GM04504 (cell line): ENCODE data around the gene CABP1.
"Not testable (repeated sequence)": the region's sequence is repeated elsewhere in the genome, so short reads cannot be mapped to it uniquely, and the experiment has no call there.

ENCODE experiments used
- DNase-seq: peaks from one replicate; pipeline ENCODE4 v3.0.0-alpha.2; 2012; ENCODE audit warnings: low read depth

Gene CABP1

DNA sequence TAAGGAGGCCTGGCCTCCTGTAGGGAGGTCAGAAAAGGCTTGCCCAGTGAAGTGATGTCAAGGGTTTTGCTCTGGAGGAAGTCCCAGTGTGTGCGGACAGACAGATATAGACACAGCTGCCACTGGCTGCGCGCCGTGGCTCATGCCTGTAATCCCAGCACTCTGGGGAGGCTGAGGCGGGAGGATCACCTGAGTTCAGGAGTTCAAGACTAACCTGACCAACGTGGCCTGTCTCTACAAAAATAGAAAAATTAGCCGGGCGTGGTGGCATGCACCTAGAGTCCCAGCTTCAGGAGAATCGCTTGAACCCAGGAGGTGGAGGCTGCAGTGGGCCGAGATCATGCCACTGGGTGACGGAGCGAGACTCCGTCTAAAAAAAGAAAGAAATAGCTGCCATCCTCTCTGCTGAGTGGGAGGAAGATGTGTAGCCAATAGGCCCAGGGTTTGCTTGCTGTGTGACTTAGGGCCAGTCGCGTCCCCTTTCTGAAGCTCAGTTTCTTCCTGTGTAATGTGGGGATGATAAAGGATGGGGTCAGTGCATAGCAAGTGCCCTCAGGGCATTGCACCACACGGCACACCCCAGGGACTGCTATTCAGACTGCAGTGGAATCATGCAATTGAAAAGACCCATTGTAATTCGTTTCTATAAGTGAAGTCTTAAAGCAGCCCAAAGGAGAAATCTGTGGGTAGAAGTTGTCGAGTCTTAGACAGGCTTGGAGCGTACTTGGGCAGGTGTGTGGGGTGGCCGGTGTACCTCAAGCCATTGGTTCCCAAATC lies 27.9 kb downstream of the CABP1 start:
- no peak for DNase-seq

GRCh38 chr12:120668868-120669840 lies 28.7 kb downstream of the CABP1 start:
- no peak for DNase-seq

GRCh38 chr12:120670237-120670636 lies 29.8 kb downstream of the CABP1 start:
- DNase-seq, result not testable (repeated sequence)

DNA sequence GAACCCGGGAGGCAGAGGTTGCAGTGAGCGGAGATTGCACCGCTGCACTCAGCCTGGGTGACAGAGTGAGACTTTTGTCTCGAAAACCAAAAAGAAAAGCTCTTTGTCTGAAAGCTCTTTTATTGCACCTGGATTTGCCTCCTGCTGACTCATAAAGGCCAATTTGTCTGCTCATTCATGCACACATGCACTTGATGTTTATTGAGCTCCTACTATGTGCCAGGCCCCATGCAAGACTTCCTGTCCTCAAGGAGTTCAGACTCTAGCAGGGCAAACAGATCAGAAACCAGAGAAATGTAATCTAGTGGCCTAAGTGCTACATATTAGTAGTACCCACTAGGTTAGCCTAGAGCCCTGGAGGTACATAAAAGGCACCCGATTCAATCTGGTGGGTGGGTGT lies 30.2 kb downstream of the CABP1 start:
- no peak for DNase-seq

GRCh38 chr12:120674097-120674636 lies 33.7 kb downstream of the CABP1 start:
- DNase-seq, result no peak

GRCh38 chr12:120677765-120678473 lies 37.5 kb downstream of the CABP1 start:
- no peak for DNase-seq

DNA sequence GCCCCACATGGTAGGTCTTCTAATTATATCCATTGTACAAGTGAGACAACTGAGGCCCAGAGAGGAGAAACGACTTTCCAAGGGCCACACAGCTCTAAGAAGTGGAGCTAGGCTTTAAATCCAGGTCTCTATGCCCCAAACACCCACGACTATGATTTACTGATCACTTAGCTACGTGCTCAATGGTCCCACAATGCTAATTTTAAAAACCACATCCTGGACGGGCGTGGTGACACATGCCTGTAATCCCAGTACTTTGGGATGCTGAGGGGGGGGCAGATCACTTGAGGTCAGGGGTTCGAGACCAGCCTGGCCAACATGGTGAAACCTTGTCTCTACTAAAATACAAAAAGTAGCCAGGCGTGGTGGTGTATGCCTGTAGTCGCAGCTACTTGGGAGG lies 38.1 kb downstream of the CABP1 start:
- no peak for DNase-seq

- no peak for DNase-seq
These were observed 39.8 kb downstream of the CABP1 start for GRCh38 chr12:120680165-120680738.

DNA sequence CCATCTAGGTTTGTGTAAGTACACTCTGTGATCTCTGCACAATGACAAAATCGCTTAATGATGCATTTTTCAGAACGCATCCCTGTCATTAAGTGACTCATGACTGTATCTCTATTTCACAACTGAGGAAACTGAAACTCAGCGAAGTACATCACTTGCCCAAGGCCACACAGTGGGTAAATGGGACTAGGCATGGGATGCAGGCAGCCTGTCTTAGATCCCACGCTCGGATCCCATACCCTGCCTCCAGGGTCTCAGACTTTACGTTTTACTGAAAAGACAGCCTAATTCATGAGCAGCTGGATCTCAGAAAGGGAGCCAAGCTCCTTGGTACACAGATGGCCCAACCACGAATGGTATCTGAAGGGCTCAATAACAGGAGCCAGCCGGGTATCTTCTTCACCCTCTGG lies 44.1 kb downstream of the CABP1 start:
- DNase-seq, result no peak

DNA sequence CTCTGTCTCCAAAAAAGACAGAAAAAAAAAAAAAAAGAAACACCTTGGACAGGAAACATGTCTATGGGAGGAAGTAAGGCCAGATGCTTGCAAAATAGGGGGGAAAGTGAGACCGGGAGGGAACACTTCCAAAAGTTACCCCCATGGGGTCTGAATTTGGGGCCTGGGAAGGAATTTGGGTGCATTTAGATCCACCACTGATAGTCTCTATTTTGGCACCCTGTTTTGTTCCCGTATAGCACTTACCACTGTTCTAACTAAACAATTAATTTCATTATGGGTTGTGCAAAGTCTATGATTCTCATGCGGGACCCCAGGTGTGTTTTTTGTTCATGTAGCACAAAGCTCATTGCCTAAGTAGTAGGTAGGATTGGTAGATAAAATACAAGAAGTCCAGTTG lies 45.1 kb downstream of the CABP1 start:
- DNase-seq, result no peak

DNA sequence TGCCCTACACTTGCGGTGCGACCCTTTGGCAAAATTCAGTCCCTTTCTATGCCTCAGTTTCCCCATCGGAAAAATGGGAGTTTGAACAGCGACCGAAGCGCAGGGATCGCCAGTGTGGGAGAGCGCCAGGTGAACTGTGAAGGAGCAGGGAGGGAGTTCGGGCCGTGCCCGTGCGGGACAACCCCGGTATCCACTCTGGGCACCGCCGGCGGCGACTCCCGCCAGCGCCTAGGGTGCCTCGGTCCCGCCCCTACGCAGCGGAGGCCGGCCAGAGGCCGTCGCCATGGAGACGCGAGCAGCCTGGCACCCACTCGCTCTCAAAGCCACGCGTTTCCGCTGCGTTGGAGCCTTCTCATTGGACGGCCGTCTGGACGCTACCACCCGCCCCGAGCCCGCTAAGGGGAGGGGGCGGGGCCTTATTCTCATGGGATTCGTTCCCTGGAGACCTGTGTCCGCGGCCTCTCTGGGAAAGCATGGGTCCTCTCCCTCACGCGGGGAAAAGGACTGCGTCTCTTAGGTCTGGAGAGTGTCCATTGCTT lies 45.8 kb downstream of the CABP1 start:
- peak; percentile 94 for DNase-seq

GRCh38 chr12:120686690-120687577 lies 46.5 kb downstream of the CABP1 start, which contains the start of gene MLEC:
Gene MLEC (plus strand): TSS chr12:120687149. CDS start chr12:120687297, 148 bp downstream.
- DNase-seq, result peak; percentile 93

- no peak for DNase-seq
These were observed 47.3 kb downstream of the CABP1 start for GRCh38 chr12:120687578-120688289.

DNA sequence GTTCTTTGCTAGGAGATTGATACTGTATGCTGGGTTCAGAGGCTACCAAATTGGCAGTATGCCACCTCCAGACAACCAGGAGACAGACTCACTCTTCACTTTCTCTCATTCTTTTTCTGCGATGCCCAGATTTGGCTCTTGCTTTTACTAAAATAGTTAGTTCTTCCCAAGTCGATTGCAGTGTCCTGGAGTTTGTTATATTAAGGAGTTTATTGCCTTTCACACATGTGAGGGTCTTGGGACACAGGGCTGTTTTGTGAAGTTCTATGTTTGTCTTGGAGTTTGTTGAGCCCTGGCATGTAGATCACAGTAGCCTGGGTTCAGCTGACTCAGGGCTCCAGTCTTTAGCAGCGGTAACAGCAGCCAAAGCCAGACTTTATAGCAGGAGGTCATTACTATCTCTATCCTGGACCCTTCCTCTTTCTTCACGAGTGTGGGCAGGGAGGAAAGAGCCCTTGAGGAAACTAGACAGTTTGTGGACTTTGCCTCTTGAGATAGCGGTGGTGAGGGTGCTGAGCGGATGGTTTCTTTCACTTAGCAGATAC lies 48.2 kb downstream of the CABP1 start:
- no peak for DNase-seq

- DNase-seq, result no peak
These were observed 49.1 kb downstream of the CABP1 start for GRCh38 chr12:120689397-120690082.

- DNase-seq, result no peak
These were observed 49.6 kb downstream of the CABP1 start for GRCh38 chr12:120690083-120690450.

- no peak for DNase-seq
These were observed 50.6 kb downstream of the CABP1 start for GRCh38 chr12:120690978-120691377.

DNA sequence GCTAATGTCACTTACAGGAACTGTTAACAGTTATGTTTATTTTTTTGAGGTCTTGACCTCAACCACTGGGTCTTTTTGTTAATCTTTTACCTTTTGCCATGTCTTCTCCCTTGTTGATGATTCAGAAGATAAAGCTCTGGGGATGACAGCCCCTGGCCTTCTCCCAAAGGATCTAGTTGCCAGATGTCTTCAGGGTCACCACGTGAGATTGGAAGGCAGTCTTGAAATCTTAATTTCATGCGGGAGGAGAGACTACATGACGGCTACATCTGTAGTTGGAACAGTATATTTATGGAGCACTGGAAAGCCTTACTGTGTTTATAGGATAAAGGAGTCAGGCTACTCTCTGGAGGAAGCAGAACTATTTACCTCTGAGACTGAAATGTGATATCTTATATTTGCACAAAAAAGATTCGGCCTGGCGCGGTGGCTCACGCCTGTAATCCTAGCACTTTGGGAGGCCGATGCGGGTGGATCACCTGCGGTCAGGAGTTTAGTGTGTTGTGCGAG lies 52.2 kb downstream of the CABP1 start:
- no peak for DNase-seq

DNA sequence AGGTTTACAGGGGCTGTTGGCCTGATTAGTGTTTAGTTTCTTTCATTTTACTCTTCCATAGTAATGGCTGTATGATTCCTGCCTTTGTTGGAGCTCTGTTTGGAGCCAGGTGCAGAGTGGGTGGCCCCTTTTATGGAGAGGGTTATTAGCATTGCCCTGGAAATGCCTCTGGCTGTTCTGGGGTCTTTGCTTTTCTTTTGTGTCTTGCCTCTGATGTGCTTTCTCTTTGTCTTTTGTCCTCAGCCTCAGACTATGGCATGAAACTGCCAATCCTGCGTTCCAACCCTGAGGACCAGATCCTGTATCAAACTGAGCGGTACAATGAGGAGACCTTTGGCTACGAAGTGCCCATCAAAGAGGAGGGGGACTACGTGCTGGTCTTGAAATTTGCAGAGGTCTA lies 53.4 kb downstream of the CABP1 start:
- DNase-seq, result no peak
